ENCODE data around the gene ADCY4. TPM values are rescaled to one million over a fixed set of nuclear protein-coding genes. Genes with fewer than 3 reads are reported as not detected.

Gene ADCY4
- total and polyA plus RNA-seq, 10 of the 15 experiments (the other 5 are each of a cell fraction or from before 2014, with no cell fraction given) = 0.05 to 0.87 (median 0.21) TPM; not detected in 1

GRCh38 chr14:24314377-24315193 lies 20.3 kb downstream of the ADCY4 start (continued):
- TF ChIP-seq ZNF274 (IDR thresholded peaks at IDR 0.05; ENCODE audit: insufficient read depth, insufficient read length) (no peak), MYC (IDR thresholded peaks at IDR 0.05; ENCODE audit: insufficient read depth, insufficient read length, insufficient replicate concordance, low read length, severe bottlenecking) (no peak), ZZZ3 (IDR thresholded peaks at IDR 0.05; ENCODE audit: control insufficient read depth, insufficient read length, low read depth) (no peak), EZH2 (IDR thresholded peaks at IDR 0.05; ENCODE audit: borderline replicate concordance, control insufficient read depth, low read depth, low read length) (no peak), SMC3 (IDR thresholded peaks at IDR 0.05; ENCODE audit: borderline replicate concordance, low read length) (no peak), ZBTB40 (IDR thresholded peaks at IDR 0.05; ENCODE audit: borderline replicate concordance) (no peak), PRDM15 (CRISPR knock-in tag; IDR thresholded peaks at IDR 0.05) (no peak), ASH2L (IDR thresholded peaks at IDR 0.05; ENCODE audit: borderline replicate concordance, low read depth) (no peak)
